Neutrophil (primary cell): Measurements from ENCODE around the gene B9D1.

Source experiments
- H3K27ac ChIP-seq: fragments of 200-600 bp; sonication (generic); 2 replicates; pipeline ENCODE4 v1.5.1; 2016; ENCODE audit warnings: mild to moderate bottlenecking, moderate library complexity
- H3K27me3 ChIP-seq: fragments of 200-600 bp; sonication (generic); 2 replicates; pipeline ENCODE4 v1.6.0; 2016; ENCODE audit warnings: mild to moderate bottlenecking
- H3K36me3 ChIP-seq: fragments of 200-600 bp; sonication (generic); 2 replicates; pipeline ENCODE4 v1.5.1; 2017
- H3K4me1 ChIP-seq, 2 experiments: fragments of 200-600 bp in 1 of 2; sonication (generic) in 1 of 2; 1 replicate in 1 of 2; 2 replicates in 1 of 2; pipeline versions ENCODE4 v1.5.1 to v1.6.1; 2013 to 2016; ENCODE audit warnings: low read depth in 1 of 2, low read length in 1 of 2, mild to moderate bottlenecking in 1 of 2, moderate library complexity in 1 of 2; ENCODE audit not compliant: control insufficient read depth in 1 of 2, insufficient read depth in 1 of 2
- H3K4me3 ChIP-seq, 2 experiments: fragments of 200-600 bp in 1 of 2; sonication (generic) in 1 of 2; 1 replicate in 1 of 2; 2 replicates in 1 of 2; pipeline ENCODE4 v1.5.1; 2013 to 2016; ENCODE audit warnings: low read depth in 1 of 2, low read length in 1 of 2, mild to moderate bottlenecking in 1 of 2, moderate library complexity in 1 of 2
- H3K9me3 ChIP-seq: fragments of 200-600 bp; sonication (generic); 2 replicates; pipeline ENCODE4 v1.5.1; 2016
- CTCF ChIP-seq: fragments of 200-600 bp; sonication (generic); IDR thresholded peaks from 2 replicates; pipeline ENCODE4 v1.5.1; 2016; ENCODE audit warnings: antibody characterized with exemption

B9D1 gene

GRCh38 chr17:19372011-19372370 lies 9.5 kb upstream of the B9D1 start:
- Histone ChIP-seq H3K27ac (no peak overlapping the region), H3K9me3 (no peaks in the 10 kb centered on the region), H3K4me1 (peaks cover 11 to 15% of the 10 kb centered on the region in 2 experiments), H3K36me3 (no peaks in the 10 kb centered on the region), H3K4me3 (no peak overlapping the region), H3K27me3 (peaks cover 22% of the 10 kb centered on the region)
- TF ChIP-seq CTCF, result no peak

GRCh38 chr17:19371259-19372010 lies 8.9 kb upstream of the B9D1 start:
- no peak overlapping the region for H3K27ac ChIP-seq
- peaks cover 22% of the 10 kb centered on the region for H3K27me3 ChIP-seq
- no peak overlapping the region for H3K4me3 ChIP-seq
- no peak for TF ChIP-seq CTCF
- no peaks in the 10 kb centered on the region for H3K36me3 ChIP-seq
- H3K9me3 ChIP-seq, result no peaks in the 10 kb centered on the region
- peaks cover 7 to 11% of the 10 kb centered on the region in 2 experiments for H3K4me1 ChIP-seq

GRCh38 chr17:19370493-19370960 lies 8.0 kb upstream of the B9D1 start:
- no peaks in the 10 kb centered on the region for H3K9me3 ChIP-seq
- no peak overlapping the region for H3K27ac ChIP-seq
- H3K4me1 ChIP-seq, result peaks cover 7 to 11% of the 10 kb centered on the region in 2 experiments
- no peaks in the 10 kb centered on the region for H3K36me3 ChIP-seq
- TF ChIP-seq CTCF, result no peak
- H3K4me3 ChIP-seq, result no peak overlapping the region
- H3K27me3 ChIP-seq, result peaks cover 22% of the 10 kb centered on the region

- Histone ChIP-seq H3K27ac (no peak overlapping the region), H3K4me1 (peaks cover 7 to 11% of the 10 kb centered on the region in 2 experiments), H3K27me3 (peaks cover 22% of the 10 kb centered on the region), H3K9me3 (no peaks in the 10 kb centered on the region), H3K36me3 (no peaks in the 10 kb centered on the region), H3K4me3 (no peak overlapping the region)
- no peak for TF ChIP-seq CTCF
Measured at GRCh38 chr17:19369846-19370492, 7.4 kb upstream of the B9D1 start.

GRCh38 chr17:19369107-19369778 lies 6.7 kb upstream of the B9D1 start:
- Histone ChIP-seq H3K27ac (no peak overlapping the region), H3K4me3 (no peak overlapping the region), H3K27me3 (peaks cover 22% of the 10 kb centered on the region), H3K36me3 (no peaks in the 10 kb centered on the region), H3K4me1 (peaks cover 7 to 11% of the 10 kb centered on the region in 2 experiments), H3K9me3 (no peaks in the 10 kb centered on the region)
- no peak for TF ChIP-seq CTCF
